OCI-LY7 (cell line): Measurements from ENCODE around the gene NUTM2A.
"Not testable (repeated sequence)": the region's sequence is repeated elsewhere in the genome, so short reads cannot be mapped to it uniquely, and the experiment has no call there.

Source experiments
- EZH2phosphoT487 ChIP-seq: fragments of 200-600 bp; sonication (generic); IDR thresholded peaks from 2 replicates; pipeline ENCODE4 v1.6.1; 2018; ENCODE audit warnings: low read depth, borderline replicate concordance, mild to moderate bottlenecking, mixed run types, antibody characterized with exemption, low read length, moderate library complexity, mixed read lengths
- TF ChIP-seq, protein P1 (sequence below): fragments of 200-600 bp; sonication (generic); conservative IDR thresholded peaks from 2 replicates; pipeline ENCODE4 v1.5.1; 2014; ENCODE audit warnings: mild to moderate bottlenecking, antibody characterized with exemption, low read length, moderate library complexity, mixed read lengths

DNA sequence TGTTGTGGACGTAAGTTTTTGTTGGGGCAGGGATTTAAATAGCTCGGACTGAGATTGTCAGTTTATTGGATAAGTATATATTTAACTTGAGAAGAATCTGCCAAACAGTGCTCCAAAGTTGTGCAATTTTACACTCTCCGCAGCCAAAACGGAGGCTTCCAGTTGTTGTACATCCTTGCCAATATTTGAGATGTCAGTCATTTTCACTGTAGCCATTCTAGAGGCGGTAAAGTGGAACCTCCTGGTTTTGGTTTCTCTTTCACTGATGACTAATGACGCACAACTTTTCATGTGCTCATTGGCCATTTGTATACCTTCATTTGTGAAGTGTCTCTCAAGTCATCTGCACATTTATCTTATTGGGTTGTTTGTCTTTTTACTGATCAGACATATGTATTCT is 24.3 kb upstream of the NUTM2A start:
- TF ChIP-seq, protein P1, sequence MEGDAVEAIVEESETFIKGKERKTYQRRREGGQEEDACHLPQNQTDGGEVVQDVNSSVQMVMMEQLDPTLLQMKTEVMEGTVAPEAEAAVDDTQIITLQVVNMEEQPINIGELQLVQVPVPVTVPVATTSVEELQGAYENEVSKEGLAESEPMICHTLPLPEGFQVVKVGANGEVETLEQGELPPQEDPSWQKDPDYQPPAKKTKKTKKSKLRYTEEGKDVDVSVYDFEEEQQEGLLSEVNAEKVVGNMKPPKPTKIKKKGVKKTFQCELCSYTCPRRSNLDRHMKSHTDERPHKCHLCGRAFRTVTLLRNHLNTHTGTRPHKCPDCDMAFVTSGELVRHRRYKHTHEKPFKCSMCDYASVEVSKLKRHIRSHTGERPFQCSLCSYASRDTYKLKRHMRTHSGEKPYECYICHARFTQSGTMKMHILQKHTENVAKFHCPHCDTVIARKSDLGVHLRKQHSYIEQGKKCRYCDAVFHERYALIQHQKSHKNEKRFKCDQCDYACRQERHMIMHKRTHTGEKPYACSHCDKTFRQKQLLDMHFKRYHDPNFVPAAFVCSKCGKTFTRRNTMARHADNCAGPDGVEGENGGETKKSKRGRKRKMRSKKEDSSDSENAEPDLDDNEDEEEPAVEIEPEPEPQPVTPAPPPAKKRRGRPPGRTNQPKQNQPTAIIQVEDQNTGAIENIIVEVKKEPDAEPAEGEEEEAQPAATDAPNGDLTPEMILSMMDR = not testable (repeated sequence)
- TF ChIP-seq EZH2phosphoT487 = not testable (repeated sequence)
